H9 (cell line): Measurements from ENCODE around the gene PDZD4. TPM values are rescaled to one million over a fixed set of nuclear protein-coding genes. Genes with fewer than 3 reads are reported as not detected.

Experiments used
- DNase-seq: peaks from one replicate; pipeline ENCODE4 v3.0.0-alpha.2; 2017
- H2AFZ ChIP-seq: one replicate; pipeline ENCODE4 v1.6.1; 2013; ENCODE audit warnings: mild to moderate bottlenecking, low read length, control low read depth, moderate library complexity
- H2AK5ac ChIP-seq: 2 replicates; pipeline ENCODE4 v1.6.1; 2013; ENCODE audit warnings: low read length, control low read depth, mixed read lengths; ENCODE audit not compliant: insufficient read length
- H2BK120ac ChIP-seq: one replicate; pipeline ENCODE4 v1.6.1; 2013; ENCODE audit warnings: low read depth, mild to moderate bottlenecking, low read length, control low read depth, inconsistent platforms; ENCODE audit not compliant: poor library complexity, severe bottlenecking
- H2BK12ac ChIP-seq: 2 replicates; pipeline ENCODE4 v1.6.1; 2013; ENCODE audit warnings: low read length, control low read depth, mixed read lengths, low read depth; ENCODE audit not compliant: insufficient read length
- H2BK15ac ChIP-seq: 2 replicates; pipeline ENCODE4 v1.6.1; 2013; ENCODE audit warnings: low read depth, low read length, control low read depth
- H2BK20ac ChIP-seq: one replicate; pipeline ENCODE4 v1.6.1; 2013; ENCODE audit warnings: low read depth, mild to moderate bottlenecking, low read length, control low read depth, inconsistent platforms; ENCODE audit not compliant: poor library complexity, severe bottlenecking
- H2BK5ac ChIP-seq: 2 replicates; pipeline ENCODE4 v1.6.1; 2013; ENCODE audit warnings: low read length, control low read depth, mixed read lengths; ENCODE audit not compliant: insufficient read length
- H3K14ac ChIP-seq: 2 replicates; pipeline ENCODE4 v1.6.1; 2013; ENCODE audit warnings: low read length, control low read depth; ENCODE audit not compliant: insufficient read depth
- H3K18ac ChIP-seq: 2 replicates; pipeline ENCODE4 v1.6.1; 2013; ENCODE audit warnings: low read depth, mild to moderate bottlenecking, mixed read lengths, low read length, control low read depth; ENCODE audit not compliant: insufficient read length
- H3K23ac ChIP-seq: 2 replicates; pipeline ENCODE4 v1.6.1; 2013; ENCODE audit warnings: low read length, control low read depth, mixed read lengths, low read depth; ENCODE audit not compliant: insufficient read length
- H3K23me2 ChIP-seq: 2 replicates; pipeline ENCODE4 v1.6.1; 2013; ENCODE audit warnings: low read depth, mild to moderate bottlenecking, mixed read lengths, low read length, control low read depth; ENCODE audit not compliant: insufficient read length, poor library complexity, severe bottlenecking
- H3K27ac ChIP-seq: 2 replicates; pipeline ENCODE4 v1.5.1; 2013; ENCODE audit warnings: low read length, control low read depth, mixed read lengths, low read depth; ENCODE audit not compliant: insufficient read length
- H3K27me3 ChIP-seq: 2 replicates; pipeline ENCODE4 v1.6.1; 2013; ENCODE audit warnings: low read length, control low read depth, inconsistent platforms; ENCODE audit not compliant: insufficient read depth
- H3K4ac ChIP-seq: 2 replicates; pipeline ENCODE4 v1.6.1; 2013; ENCODE audit warnings: low read depth, mild to moderate bottlenecking, control low read depth, inconsistent platforms, low read length, moderate library complexity
- H3K4me1 ChIP-seq: 2 replicates; pipeline ENCODE4 v1.6.1; 2013; ENCODE audit warnings: low read length, control low read depth, inconsistent platforms; ENCODE audit not compliant: insufficient read depth
- H3K4me2 ChIP-seq: 2 replicates; pipeline ENCODE4 v1.6.1; 2013; ENCODE audit warnings: low read length, control low read depth, mixed read lengths; ENCODE audit not compliant: insufficient read length, insufficient read depth
- H3K56ac ChIP-seq: 2 replicates; pipeline ENCODE4 v1.6.1; 2013; ENCODE audit warnings: low read depth, mild to moderate bottlenecking, mixed read lengths, low read length, control low read depth; ENCODE audit not compliant: insufficient read length
- H3K79me1 ChIP-seq: 2 replicates; pipeline ENCODE4 v1.6.1; 2013; ENCODE audit warnings: low read depth, mild to moderate bottlenecking, moderate library complexity, low read length, control low read depth, inconsistent platforms; ENCODE audit not compliant: insufficient read depth, poor library complexity, severe bottlenecking
- H3K79me2 ChIP-seq: 2 replicates; pipeline ENCODE4 v1.6.1; 2013; ENCODE audit warnings: low read length, control low read depth, inconsistent platforms; ENCODE audit not compliant: insufficient read depth
- H3K9ac ChIP-seq: 2 replicates; pipeline ENCODE4 v1.6.1; 2013; ENCODE audit warnings: low read length, control low read depth, mixed read lengths; ENCODE audit not compliant: insufficient read length; ENCODE audit errors: extremely low read depth
- H3K9me3 ChIP-seq: one replicate; pipeline ENCODE4 v1.6.1; 2013; ENCODE audit warnings: low read depth, low read length, inconsistent platforms; ENCODE audit not compliant: control insufficient read depth
- H3T11ph ChIP-seq: one replicate; pipeline ENCODE4 v1.6.1; 2013; ENCODE audit warnings: mild to moderate bottlenecking, low read length, control low read depth, inconsistent platforms
- H4K20me1 ChIP-seq: one replicate; pipeline ENCODE4 v1.6.1; 2013; ENCODE audit not compliant: control insufficient read depth, insufficient read length, insufficient read depth
- H4K5ac ChIP-seq: 2 replicates; pipeline ENCODE4 v1.6.1; 2013; ENCODE audit warnings: low read depth, mild to moderate bottlenecking, mixed read lengths, low read length, control low read depth; ENCODE audit not compliant: insufficient read length
- H4K8ac ChIP-seq: replicated peaks from 2 replicates; pipeline ENCODE4 v1.6.1; 2013; ENCODE audit warnings: low read length, control low read depth, mixed read lengths, low read depth; ENCODE audit not compliant: insufficient read length
- H4K91ac ChIP-seq: 2 replicates; pipeline ENCODE4 v1.6.1; 2013; ENCODE audit warnings: low read depth, mild to moderate bottlenecking, moderate library complexity, mixed read lengths, low read length, control low read depth; ENCODE audit not compliant: insufficient read length
- H3K27ac Mint-ChIP-seq, 3 experiments: 2 replicates in 2 of 3; 3 replicates in 1 of 3; pipeline ENCODE4 v1.8.0; 2020 to 2021; ENCODE audit warnings: mixed read lengths in 3 of 3, mild to moderate bottlenecking in 1 of 3, moderate library complexity in 1 of 3
- H3K27me3 Mint-ChIP-seq: 2 replicates; pipeline ENCODE4 v1.8.0; 2021; ENCODE audit warnings: low read depth, mild to moderate bottlenecking, moderate library complexity, mixed read lengths
- H3K36me3 Mint-ChIP-seq, 3 experiments: 2 replicates in 2 of 3; 3 replicates in 1 of 3; pipeline ENCODE4 v1.8.0; 2020 to 2021; ENCODE audit warnings: low read depth in 3 of 3, mixed read lengths in 3 of 3; ENCODE audit not compliant: insufficient read depth in 1 of 3
- H3K4me1 Mint-ChIP-seq, 2 experiments: 2 replicates each; pipeline ENCODE4 v1.8.0; 2020; ENCODE audit warnings: mixed read lengths in 2 of 2
- H3K4me3 Mint-ChIP-seq, 2 experiments: 2 replicates in 1 of 2; 3 replicates in 1 of 2; pipeline ENCODE4 v1.8.0; 2020 to 2021; ENCODE audit warnings: mild to moderate bottlenecking in 2 of 2, mixed read lengths in 2 of 2, moderate library complexity in 1 of 2
- H3K9me3 Mint-ChIP-seq, 2 experiments: 2 replicates in 1 of 2; 3 replicates in 1 of 2; pipeline ENCODE4 v1.8.0; 2020; ENCODE audit warnings: mild to moderate bottlenecking in 2 of 2, mixed read lengths in 2 of 2, moderate library complexity in 1 of 2
- CTCF ChIP-seq: fragments of 200-600 bp; sonication (generic); conservative IDR thresholded peaks from 3 replicates; pipeline ENCODE4 v1.8.0; 2021; ENCODE audit warnings: antibody characterized with exemption, mild to moderate bottlenecking
- WGBS: extraction: QIAGEN DNeasy Blood & Tissue Kit; methylation state at CpG from one replicate; pipeline ENCODE4 v1.1.7; 2013; ENCODE audit warnings: missing lambda C conversion rate, low lambda C conversion rate, mixed read lengths; ENCODE audit not compliant: insufficient read length; ENCODE audit errors: extremely low coverage; 5-methylcytosine and 5-hydroxymethylcytosine counted together
- total RNA-seq: library from RNA; stranded (reverse); gene quantifications from 2 replicates; pipeline ENCODE4 v1.2.1, GENCODE V29; 2021

The PDZD4 gene
- total RNA-seq, 1 experiment from 2014 or later = 110 TPM

GRCh38 chrX:153867139-153867538, 36.8 kb upstream of the PDZD4 start:
- H3K4me1 Mint-ChIP-seq = peaks cover 8 to 25% of the 10 kb centered on the region in 2 experiments; a peak in 3 of 4 replicates
- no peak for DNase-seq

More at GRCh38 chrX:153867139-153867538, 36.8 kb upstream of the PDZD4 start:
- Histone ChIP-seq H3K9ac (no peak overlapping the region), H3K27me3 (no peaks in the 10 kb centered on the region), H3K18ac (no peak overlapping the region), H3K79me2 (no peaks in the 10 kb centered on the region), H3K4me1 (no peaks in the 10 kb centered on the region), H3T11ph (no peak overlapping the region), H2AK5ac (no peak overlapping the region), H3K4me2 (no peak overlapping the region), H3K14ac (no peak overlapping the region), H3K27ac (no peak overlapping the region), H2BK5ac (no peak overlapping the region), H4K20me1 (no peaks in the 10 kb centered on the region), H2AFZ (no peak overlapping the region), H3K79me1 (no peaks in the 10 kb centered on the region), H4K8ac (no peak overlapping the region), H3K9me3 (peaks cover 12% of the 10 kb centered on the region), H3K56ac (no peak overlapping the region), H3K4ac (no peak overlapping the region), H2BK15ac (no peak overlapping the region), H2BK20ac (no peak overlapping the region), H4K91ac (no peak overlapping the region), H2BK12ac (no peak overlapping the region), H4K5ac (no peak overlapping the region), H2BK120ac (no peak overlapping the region), H3K23me2 (no peaks in the 10 kb centered on the region), H3K23ac (no peak overlapping the region)
- Mint-ChIP-seq H3K27me3 (no peaks in the 10 kb centered on the region; the same call in none of the 2 replicates), H3K4me3 (no peak overlapping the region), H3K9me3 (peaks cover 61 to 86% of the 10 kb centered on the region in 2 experiments), H3K36me3 (peaks cover 11 to 36% (median 13%) of the 10 kb centered on the region in 3 experiments), H3K27ac (no peak overlapping the region)
- no peak for TF ChIP-seq CTCF
- no CpG with 5 or more reads among the region's 9 CpGs for WGBS
